ENCODE results near the gene PROM2. TPM values are rescaled to one million over a fixed set of nuclear protein-coding genes. Genes with fewer than 3 reads are reported as not detected.

Gene PROM2
- total RNA-seq, 1 experiment from 2014 or later = 64.2 TPM

DNA sequence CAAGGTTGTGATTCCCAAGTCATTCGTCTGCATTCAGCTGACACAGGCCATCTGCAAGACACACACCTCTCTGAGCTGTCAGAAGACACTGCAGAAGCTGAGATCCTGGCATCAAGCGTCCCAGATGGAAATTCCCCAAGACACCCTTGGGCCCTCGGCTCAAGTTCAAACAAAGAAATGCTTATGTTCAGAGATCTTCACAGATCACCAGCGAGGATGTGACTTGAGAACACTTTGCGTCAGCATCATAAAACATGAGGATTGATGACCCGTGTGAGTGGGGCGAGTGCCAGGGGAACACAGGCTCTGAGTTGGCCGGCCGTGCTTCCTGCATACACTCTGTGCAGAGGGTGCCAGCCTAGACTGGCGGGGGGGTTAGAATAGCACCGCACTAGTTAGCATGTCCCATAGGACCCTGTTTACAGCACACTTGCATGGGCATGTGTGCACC is 59.7 kb downstream of the PROM2 start:
- BruUV-seq (replicated peaks) = no TSS peak
- ATAC-seq (peak; percentile 86), DNase-seq (peak; percentile 99)
- peak overlapping the region; percentile 67 for H3K4me2 ChIP-seq (ENCODE audit: low read length)
- intact Hi-C loops (cut with micrococcal nuclease) = loop anchor here (5.0 kb wide), 1 partner anchor 53 kb away; no protein-coding TSS in a partner anchor
- H3F3A ChIP-seq (ENCODE audit: low read length, unreplicated experiment) = peaks cover 3% of the 10 kb centered on the region
- POLR2A ChIA-PET (ENCODE audit: unreplicated experiment) = no interaction called here
- H3K4me1 ChIP-seq (ENCODE audit: insufficient read depth, low read length) = peaks cover 41% of the 10 kb centered on the region
- TF ChIP-seq EZH2 (IDR thresholded peaks at IDR 0.05; ENCODE audit: low read length, unreplicated experiment) (no peak), EZH2phosphoT487 (IDR thresholded peaks at IDR 0.05; ENCODE audit: borderline replicate concordance, low read length) (no peak)
- TF ChIP-seq, protein P1, sequence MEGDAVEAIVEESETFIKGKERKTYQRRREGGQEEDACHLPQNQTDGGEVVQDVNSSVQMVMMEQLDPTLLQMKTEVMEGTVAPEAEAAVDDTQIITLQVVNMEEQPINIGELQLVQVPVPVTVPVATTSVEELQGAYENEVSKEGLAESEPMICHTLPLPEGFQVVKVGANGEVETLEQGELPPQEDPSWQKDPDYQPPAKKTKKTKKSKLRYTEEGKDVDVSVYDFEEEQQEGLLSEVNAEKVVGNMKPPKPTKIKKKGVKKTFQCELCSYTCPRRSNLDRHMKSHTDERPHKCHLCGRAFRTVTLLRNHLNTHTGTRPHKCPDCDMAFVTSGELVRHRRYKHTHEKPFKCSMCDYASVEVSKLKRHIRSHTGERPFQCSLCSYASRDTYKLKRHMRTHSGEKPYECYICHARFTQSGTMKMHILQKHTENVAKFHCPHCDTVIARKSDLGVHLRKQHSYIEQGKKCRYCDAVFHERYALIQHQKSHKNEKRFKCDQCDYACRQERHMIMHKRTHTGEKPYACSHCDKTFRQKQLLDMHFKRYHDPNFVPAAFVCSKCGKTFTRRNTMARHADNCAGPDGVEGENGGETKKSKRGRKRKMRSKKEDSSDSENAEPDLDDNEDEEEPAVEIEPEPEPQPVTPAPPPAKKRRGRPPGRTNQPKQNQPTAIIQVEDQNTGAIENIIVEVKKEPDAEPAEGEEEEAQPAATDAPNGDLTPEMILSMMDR (conservative IDR thresholded peaks at IDR 0.05; ENCODE audit: low read depth, low read length) = no peak
- no peaks in the 10 kb centered on the region for H3K27me3 ChIP-seq (ENCODE audit: low read length)
- no peak overlapping the region for H2AFZ ChIP-seq (ENCODE audit: low read length)
- H3K9ac ChIP-seq (ENCODE audit: low read length) = peak overlapping the region; percentile 79
- CTCF ChIA-PET = interaction anchor here (1.8 kb wide), 1 partner anchor 11 kb away, joined by 9 read pairs; no protein-coding TSS in a partner anchor
- no peaks in the 10 kb centered on the region for H3K9me2 ChIP-seq (replicated peaks; ENCODE audit: low read length)
- H3K9me3 ChIP-seq (ENCODE audit: low read length) = no peaks in the 10 kb centered on the region
- H3K27ac ChIP-seq (ENCODE audit: low read length) = peak overlapping the region; percentile 97
- no peaks in the 10 kb centered on the region for H4K20me1 ChIP-seq (ENCODE audit: low read length)
- H3K79me2 ChIP-seq (ENCODE audit: low read length) = no peaks in the 10 kb centered on the region
- no peaks in the 10 kb centered on the region for H3K36me3 ChIP-seq (ENCODE audit: low read depth, low read length)
- H3K4me3 ChIP-seq (ENCODE audit: low read length) = no peak overlapping the region

DNA sequence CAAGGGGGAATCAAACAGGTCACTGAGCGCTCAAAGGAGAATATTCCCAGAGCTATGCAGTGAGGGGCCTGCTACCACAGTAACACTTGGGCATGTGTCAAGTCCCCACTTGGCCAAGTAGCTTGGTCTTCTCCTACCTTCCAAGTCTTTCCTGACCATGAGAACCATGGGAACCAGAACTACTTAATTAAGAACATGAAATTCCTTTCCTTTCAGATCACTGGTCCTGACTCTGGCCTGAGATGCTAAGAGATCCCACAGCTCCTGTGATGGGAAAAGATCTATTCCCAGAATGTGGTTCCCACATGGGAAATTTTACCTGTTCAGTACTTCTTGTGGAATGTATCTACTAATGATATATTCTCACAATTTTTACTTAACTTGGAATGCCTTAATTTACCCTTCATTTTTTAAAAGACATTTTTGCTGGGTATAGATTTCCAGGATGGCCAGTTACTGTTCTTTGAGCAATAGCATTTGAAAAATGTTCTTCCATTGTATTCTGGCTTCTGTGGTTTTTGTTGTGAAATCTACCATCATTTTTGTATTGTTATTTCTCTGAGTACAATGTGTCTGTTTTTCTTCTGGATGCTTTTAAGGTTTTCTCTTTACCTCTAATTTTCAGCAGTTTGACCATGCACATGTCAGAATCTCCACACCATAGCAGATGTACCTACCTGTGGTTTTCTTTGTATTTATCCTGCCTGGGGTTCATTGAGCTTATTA is 60.8 kb downstream of the PROM2 start:
- Histone ChIP-seq H2AFZ (ENCODE audit: low read length) (no peak overlapping the region), H3K27ac (ENCODE audit: low read length) (peak overlapping the region; percentile 97), H3K9ac (ENCODE audit: low read length) (peak overlapping the region; percentile 53; the same call in 1 of the 2 replicates), H3K4me3 (ENCODE audit: low read length) (no peak overlapping the region), H3K9me2 (replicated peaks; ENCODE audit: low read length) (no peaks in the 10 kb centered on the region), H3K36me3 (ENCODE audit: low read depth, low read length) (no peaks in the 10 kb centered on the region), H3K9me3 (ENCODE audit: low read length) (no peaks in the 10 kb centered on the region), H4K20me1 (ENCODE audit: low read length) (no peaks in the 10 kb centered on the region), H3F3A (ENCODE audit: low read length, unreplicated experiment) (peaks cover 3% of the 10 kb centered on the region), H3K79me2 (ENCODE audit: low read length) (no peaks in the 10 kb centered on the region), H3K27me3 (ENCODE audit: low read length) (no peaks in the 10 kb centered on the region), H3K4me1 (ENCODE audit: insufficient read depth, low read length) (peaks cover 41% of the 10 kb centered on the region), H3K4me2 (ENCODE audit: low read length) (no peak overlapping the region)
- ATAC-seq = no peak
- no peak for DNase-seq
- BruUV-seq (replicated peaks) = no TSS peak
- intact Hi-C loops (cut with micrococcal nuclease) = loop anchor here (5.0 kb wide), 1 partner anchor 52 kb away; no protein-coding TSS in a partner anchor
- CTCF ChIA-PET = interaction anchor here (0.6 to 1.8 kb wide), 2 partner anchors 10 to 79 kb away, joined by 4 to 9 read pairs; no protein-coding TSS in a partner anchor
- POLR2A ChIA-PET (ENCODE audit: unreplicated experiment) = no interaction called here
- TF ChIP-seq EZH2 (IDR thresholded peaks at IDR 0.05; ENCODE audit: low read length, unreplicated experiment) (no peak), EZH2phosphoT487 (IDR thresholded peaks at IDR 0.05; ENCODE audit: borderline replicate concordance, low read length) (no peak)
- TF ChIP-seq, protein P1 (conservative IDR thresholded peaks at IDR 0.05; ENCODE audit: low read depth, low read length) = no peak

GRCh38 chr2:95336406-95336805 is 62.2 kb downstream of the PROM2 start:
- Histone ChIP-seq H3K4me3 (ENCODE audit: low read length) (no peak overlapping the region), H3K27ac (ENCODE audit: low read length) (peak overlapping the region; percentile 89), H3K36me3 (ENCODE audit: low read depth, low read length) (no peaks in the 10 kb centered on the region), H3K9ac (ENCODE audit: low read length) (peak overlapping the region; percentile 58), H3K79me2 (ENCODE audit: low read length) (no peaks in the 10 kb centered on the region), H3F3A (ENCODE audit: low read length, unreplicated experiment) (peaks cover 3% of the 10 kb centered on the region), H3K9me2 (replicated peaks; ENCODE audit: low read length) (no peaks in the 10 kb centered on the region), H2AFZ (ENCODE audit: low read length) (no peak overlapping the region), H4K20me1 (ENCODE audit: low read length) (no peaks in the 10 kb centered on the region), H3K27me3 (ENCODE audit: low read length) (no peaks in the 10 kb centered on the region), H3K9me3 (ENCODE audit: low read length) (no peaks in the 10 kb centered on the region), H3K4me1 (ENCODE audit: insufficient read depth, low read length) (peaks cover 37% of the 10 kb centered on the region), H3K4me2 (ENCODE audit: low read length) (peak overlapping the region; percentile 42)
- ChIA-PET CTCF (interaction anchor here (0.6 kb wide), 1 partner anchor 9 kb away, joined by 5 read pairs; no protein-coding TSS in a partner anchor), POLR2A (ENCODE audit: unreplicated experiment) (no interaction called here)
- TF ChIP-seq, protein P1 (conservative IDR thresholded peaks at IDR 0.05; ENCODE audit: low read depth, low read length) = no peak
- TF ChIP-seq EZH2 (IDR thresholded peaks at IDR 0.05; ENCODE audit: low read length, unreplicated experiment) (no peak), EZH2phosphoT487 (IDR thresholded peaks at IDR 0.05; ENCODE audit: borderline replicate concordance, low read length) (no peak)
- ATAC-seq = peak; percentile 35
- no TSS peak for BruUV-seq (replicated peaks)
- DNase-seq = peak; percentile 72
- intact Hi-C loops (cut with micrococcal nuclease) = loop anchor here (1.0 kb wide), 1 partner anchor 13 kb away; no protein-coding TSS in a partner anchor

All from PC-3 (cell line).